T-cell (primary cell): Measurements from ENCODE around the gene PITPNC1. TPM values are rescaled to one million over a fixed set of nuclear protein-coding genes. Genes with fewer than 3 reads are reported as not detected.
A peak's percentile ranks its signal among the peaks of the same experiment; 100 is the strongest.

ENCODE experiments used
- ATAC-seq, 4 experiments: fragments of 200-7000 bp in 3 of 4; fragments of 150-1000 bp in 1 of 4; cut with Tn5 transposase; replicated peaks in 1 of 4; 1 replicate in 3 of 4; 2 replicates in 1 of 4; pipeline ENCODE4 v1.10.0; 2021; ENCODE audit warnings: moderate library complexity in 3 of 4, mild to moderate bottlenecking in 2 of 4, moderate number of reproducible peaks in 1 of 4
- CTCF ChIA-PET, 2 donors: fragments of 300-600 bp; sonication (Branson Sonifier 250); formaldehyde crosslinking; loops; one replicate each; lab custom pipeline; 2022; ENCODE audit warnings: antibody characterized with exemption in 2 of 2; lab: Charles Lee
- POLR2A ChIA-PET, 2 donors: fragments of 300-600 bp; sonication (Branson Sonifier 250); formaldehyde crosslinking; loops; one replicate each; lab custom pipeline; 2022; ENCODE audit warnings: antibody characterized with exemption in 2 of 2; lab: Charles Lee
- DNase-seq, 35 experiments: peaks; one replicate each; pipeline versions ENCODE4 v3.0.0 to v3.0.0-alpha.2; 2013 to 2023
- H3K27ac ChIP-seq: one replicate; pipeline ENCODE4 v1.5.1; 2013; ENCODE audit warnings: low read length
- H3K27me3 ChIP-seq, 2 experiments: replicated peaks in 1 of 2; 1 replicate in 1 of 2; 2 replicates in 1 of 2; pipeline versions ENCODE4 v1.6.1 to v1.7.0; 2013; ENCODE audit warnings: low read length in 1 of 2, mixed read lengths in 1 of 2; ENCODE audit not compliant: control insufficient read depth in 2 of 2, insufficient read depth in 2 of 2; ENCODE audit errors: extremely low read depth in 1 of 2
- H3K36me3 ChIP-seq, 2 donors: 1 replicate in 1 of 2; 2 replicates in 1 of 2; pipeline versions ENCODE4 v1.6.1 to v1.7.0; 2013; ENCODE audit warnings: low read length in 1 of 2; ENCODE audit not compliant: control insufficient read depth in 2 of 2, insufficient read depth in 1 of 2; ENCODE audit errors: extremely low read depth in 1 of 2
- H3K4me1 ChIP-seq, 2 experiments: 1 replicate in 1 of 2; 2 replicates in 1 of 2; pipeline versions ENCODE4 v1.6.1 to v1.7.0; 2013; ENCODE audit warnings: low read length in 2 of 2, mixed read lengths in 1 of 2; ENCODE audit not compliant: insufficient read depth in 2 of 2, control insufficient read depth in 1 of 2; ENCODE audit errors: extremely low read depth in 1 of 2
- H3K4me3 ChIP-seq, 2 donors: 1 replicate in 1 of 2; 2 replicates in 1 of 2; pipeline versions ENCODE4 v1.5.1 to v1.7.0; 2013; ENCODE audit warnings: mild to moderate bottlenecking in 2 of 2, low read length in 1 of 2, moderate library complexity in 1 of 2; ENCODE audit not compliant: control insufficient read depth in 1 of 2; ENCODE audit errors: extremely low read depth in 1 of 2
- H3K9me3 ChIP-seq: 2 replicates; pipeline ENCODE4 v1.7.0; 2013
- H3K27ac Mint-ChIP-seq, 2 donors: one replicate each; pipeline ENCODE4 v1.8.0; 2020 to 2021; ENCODE audit warnings: mild to moderate bottlenecking in 2 of 2, mixed read lengths in 2 of 2
- H3K27me3 Mint-ChIP-seq, 2 donors: one replicate each; pipeline ENCODE4 v1.8.0; 2021 to 2022; ENCODE audit warnings: mixed read lengths in 2 of 2
- H3K36me3 Mint-ChIP-seq: one replicate; pipeline ENCODE4 v1.8.0; 2021; ENCODE audit warnings: mixed read lengths
- H3K4me1 Mint-ChIP-seq, 3 donors: one replicate each; pipeline ENCODE4 v1.8.0; 2020 to 2022; ENCODE audit warnings: mixed read lengths in 3 of 3, mild to moderate bottlenecking in 1 of 3
- H3K4me3 Mint-ChIP-seq, 3 donors: one replicate each; pipeline ENCODE4 v1.8.0; 2020 to 2022; ENCODE audit warnings: mild to moderate bottlenecking in 3 of 3, mixed read lengths in 3 of 3, moderate library complexity in 3 of 3
- H3K9me3 Mint-ChIP-seq, 3 donors: one replicate each; pipeline ENCODE4 v1.8.0; 2020 to 2022; ENCODE audit warnings: mixed read lengths in 3 of 3
- WGBS: methylation state at CpG from one replicate; pipeline ENCODE4 v1.1.5; 2013; ENCODE audit warnings: missing lambda C conversion rate; ENCODE audit not compliant: insufficient coverage; 5-methylcytosine and 5-hydroxymethylcytosine counted together
- total RNA-seq, 35 experiments: library from RNA in 6 of 35; stranded (reverse) in 6 of 35; fragments of 120-200 nt in 1 of 35; gene quantifications; one replicate each; pipeline versions ENCODE4 v1.2.1 to v1.2.4 and lab custom pipeline; 2013 to 2026

Gene PITPNC1
- total RNA-seq, 5 donors from 2014 or later (not counting 1 experiment from before 2014, with no cell fraction given), result 82.6 to 132 (median 111) TPM

DNA sequence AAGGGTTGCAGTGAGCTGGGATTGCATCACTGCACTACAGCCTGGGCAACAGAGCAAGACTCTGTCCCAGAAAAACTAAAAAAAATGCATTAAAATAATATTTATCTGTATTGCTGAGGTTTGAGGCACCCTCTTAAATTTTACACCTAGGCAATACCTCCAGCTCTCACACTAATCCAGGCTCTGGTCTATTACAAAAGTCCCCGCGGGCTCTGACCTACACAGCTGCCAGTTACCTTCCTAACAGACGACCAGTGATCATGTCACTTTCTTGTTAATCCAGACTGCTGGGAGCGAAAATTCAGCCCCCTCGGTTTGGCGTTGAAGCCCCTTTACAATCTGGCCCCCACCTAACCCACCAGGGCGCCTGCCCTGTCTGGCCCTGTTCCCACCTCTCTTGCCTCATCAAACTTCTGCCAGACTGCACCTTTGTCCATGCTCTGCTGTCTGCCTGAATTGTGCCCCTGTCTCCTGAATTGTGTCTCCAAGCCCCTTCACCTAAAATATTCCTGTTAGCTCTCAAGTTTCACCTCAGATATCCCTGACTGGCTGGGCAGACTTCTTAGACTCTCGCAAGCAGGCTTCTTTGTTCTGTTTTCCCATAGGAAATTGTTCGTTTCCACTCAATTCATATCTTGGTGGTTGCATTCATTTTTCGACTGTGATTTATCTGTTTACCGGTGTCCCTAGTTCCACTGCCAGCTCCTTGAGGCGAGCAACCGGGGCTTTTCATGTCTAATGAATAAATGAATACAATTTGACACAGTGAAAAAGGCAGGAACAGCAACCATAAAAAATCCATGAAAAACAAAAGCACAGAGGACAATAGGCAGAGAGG, 65.9 kb downstream of the PITPNC1 start:
- Mint-ChIP-seq H3K27me3 (no peaks in the 10 kb centered on the region), H3K4me3 (peak overlapping the region; percentile 11 to 52 (median 44)), H3K9me3 (no peaks in the 10 kb centered on the region), H3K27ac (peak overlapping the region; percentile 97 to 100), H3K36me3 (peaks cover 20% of the 10 kb centered on the region), H3K4me1 (peaks cover 90 to 92% (median 91%) of the 10 kb centered on the region in 3 donors)
- 96% methylated on average over 8 of the region's 13 CpGs for WGBS
- Histone ChIP-seq H3K36me3 (peaks cover 0 to 3% of the 10 kb centered on the region in 2 donors), H3K27ac (peak overlapping the region; percentile 98), H3K27me3 (no peaks in the 10 kb centered on the region), H3K9me3 (no peaks in the 10 kb centered on the region), H3K4me1 (peaks cover 60 to 88% of the 10 kb centered on the region in 2 experiments), H3K4me3 (no peak overlapping the region)
- ChIA-PET CTCF (interaction anchor here in 1 of 2 donors (0.7 to 3.6 kb wide), 5 partner anchors 21 to 94 kb away, joined by 3 to 43 read pairs (median 3); no protein-coding TSS in a partner anchor), POLR2A (interaction anchor here (0.6 to 1.4 kb wide), 4 partner anchors 8 to 841 kb away, joined by 3 to 8 read pairs (median 4); no protein-coding TSS in a partner anchor)
- ATAC-seq (no peak), DNase-seq (no peak)

- 97% methylated on average over 5 of the region's 6 CpGs for WGBS
- ChIA-PET POLR2A (no interaction called here), CTCF (interaction anchor here in 1 of 2 donors (0.7 to 3.6 kb wide), 2 partner anchors 24 to 31 kb away, joined by 3 to 43 read pairs; no protein-coding TSS in a partner anchor)
- Mint-ChIP-seq H3K4me3 (peak overlapping the region in 1 of 3 donors; percentile 44), H3K27me3 (no peaks in the 10 kb centered on the region), H3K27ac (peak overlapping the region; percentile 97 to 100), H3K36me3 (peaks cover 19% of the 10 kb centered on the region), H3K9me3 (no peaks in the 10 kb centered on the region), H3K4me1 (peaks cover 90 to 92% (median 91%) of the 10 kb centered on the region in 3 donors)
- Histone ChIP-seq H3K27ac (peak overlapping the region; percentile 98), H3K27me3 (no peaks in the 10 kb centered on the region), H3K36me3 (peaks cover 0 to 3% of the 10 kb centered on the region in 2 donors), H3K4me1 (peaks cover 56 to 88% of the 10 kb centered on the region in 2 experiments), H3K4me3 (no peak overlapping the region), H3K9me3 (no peaks in the 10 kb centered on the region)
- DNase-seq (no peak), ATAC-seq (no peak)
Observed at GRCh38 chr17:67443931-67444595, 67.0 kb downstream of the PITPNC1 start.

GRCh38 chr17:67448449-67448848, 71.4 kb downstream of the PITPNC1 start:
- H3K4me1 Mint-ChIP-seq, result peaks cover 95 to 97% (median 97%) of the 10 kb centered on the region in 3 donors
- WGBS, result 95% methylated on average over 7 of the region's 7 CpGs
- H3K4me1 ChIP-seq, result peaks cover 54 to 87% of the 10 kb centered on the region in 2 experiments
- no peak overlapping the region for H3K4me3 ChIP-seq
- no peaks in the 10 kb centered on the region for H3K27me3 ChIP-seq
- no peaks in the 10 kb centered on the region for H3K9me3 Mint-ChIP-seq
- peaks cover 0 to 3% of the 10 kb centered on the region in 2 donors for H3K36me3 ChIP-seq
- H3K27ac ChIP-seq, result peak overlapping the region; percentile 19
- peak in 1 of 35 experiments; percentile 11 for DNase-seq
- H3K9me3 ChIP-seq, result no peaks in the 10 kb centered on the region
- ChIA-PET POLR2A (no interaction called here), CTCF (interaction anchor here in 1 of 2 donors (1.2 kb wide), 1 partner anchor 69 kb away, joined by 4 read pairs; no protein-coding TSS in a partner anchor)
- peak overlapping the region; percentile 97 to 98 for H3K27ac Mint-ChIP-seq
- no peaks in the 10 kb centered on the region for H3K27me3 Mint-ChIP-seq
- peaks cover 15% of the 10 kb centered on the region for H3K36me3 Mint-ChIP-seq
- no peak for ATAC-seq
- H3K4me3 Mint-ChIP-seq, result peak overlapping the region in 1 of 3 donors; percentile 54

DNA sequence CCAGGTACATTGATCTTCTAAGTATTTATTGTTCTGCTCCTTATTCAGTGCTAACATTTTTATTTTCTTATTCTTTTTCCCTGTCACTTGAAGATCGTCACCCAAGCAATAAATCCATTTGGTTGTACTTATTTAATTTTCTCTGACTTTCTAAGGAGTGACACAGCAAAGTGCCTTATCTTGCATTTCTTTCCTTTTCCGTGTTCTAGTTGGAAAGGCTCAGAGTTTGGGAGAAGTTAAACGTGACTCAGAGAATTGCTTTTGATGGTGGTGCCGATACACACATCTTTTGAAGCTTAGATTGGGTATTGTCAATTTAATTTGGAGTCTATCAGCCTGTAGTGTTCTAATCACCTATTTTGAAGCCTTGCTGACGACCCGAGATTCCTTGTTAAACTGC, 72.0 kb downstream of the PITPNC1 start:
- peak overlapping the region; percentile 77 for H3K27ac ChIP-seq
- H3K36me3 Mint-ChIP-seq, result peaks cover 13% of the 10 kb centered on the region
- ATAC-seq (no peak), DNase-seq (no peak)
- H3K4me1 Mint-ChIP-seq, result peaks cover 95 to 98% (median 97%) of the 10 kb centered on the region in 3 donors
- no peaks in the 10 kb centered on the region for H3K27me3 ChIP-seq
- H3K27ac Mint-ChIP-seq, result peak overlapping the region; percentile 97 to 98
- H3K36me3 ChIP-seq, result peaks cover 0 to 3% of the 10 kb centered on the region in 2 donors
- no peaks in the 10 kb centered on the region for H3K27me3 Mint-ChIP-seq
- ChIA-PET CTCF (interaction anchor here in 1 of 2 donors (1.2 to 3.0 kb wide), 2 partner anchors 8 to 70 kb away, joined by 4 to 16 read pairs; no protein-coding TSS in a partner anchor), POLR2A (interaction anchor here in 1 of 2 donors (0.6 to 2.2 kb wide), 3 partner anchors 8 to 14 kb away, joined by 3 to 14 read pairs (median 9); no protein-coding TSS in a partner anchor)
- no peak overlapping the region for H3K4me3 ChIP-seq
- H3K4me1 ChIP-seq, result peaks cover 57 to 88% of the 10 kb centered on the region in 2 experiments
- H3K4me3 Mint-ChIP-seq, result peak overlapping the region; percentile 54 to 65 (median 63)
- no peaks in the 10 kb centered on the region for H3K9me3 Mint-ChIP-seq
- no peaks in the 10 kb centered on the region for H3K9me3 ChIP-seq
- WGBS, result 73% methylated on average over 2 of the region's 6 CpGs

DNA sequence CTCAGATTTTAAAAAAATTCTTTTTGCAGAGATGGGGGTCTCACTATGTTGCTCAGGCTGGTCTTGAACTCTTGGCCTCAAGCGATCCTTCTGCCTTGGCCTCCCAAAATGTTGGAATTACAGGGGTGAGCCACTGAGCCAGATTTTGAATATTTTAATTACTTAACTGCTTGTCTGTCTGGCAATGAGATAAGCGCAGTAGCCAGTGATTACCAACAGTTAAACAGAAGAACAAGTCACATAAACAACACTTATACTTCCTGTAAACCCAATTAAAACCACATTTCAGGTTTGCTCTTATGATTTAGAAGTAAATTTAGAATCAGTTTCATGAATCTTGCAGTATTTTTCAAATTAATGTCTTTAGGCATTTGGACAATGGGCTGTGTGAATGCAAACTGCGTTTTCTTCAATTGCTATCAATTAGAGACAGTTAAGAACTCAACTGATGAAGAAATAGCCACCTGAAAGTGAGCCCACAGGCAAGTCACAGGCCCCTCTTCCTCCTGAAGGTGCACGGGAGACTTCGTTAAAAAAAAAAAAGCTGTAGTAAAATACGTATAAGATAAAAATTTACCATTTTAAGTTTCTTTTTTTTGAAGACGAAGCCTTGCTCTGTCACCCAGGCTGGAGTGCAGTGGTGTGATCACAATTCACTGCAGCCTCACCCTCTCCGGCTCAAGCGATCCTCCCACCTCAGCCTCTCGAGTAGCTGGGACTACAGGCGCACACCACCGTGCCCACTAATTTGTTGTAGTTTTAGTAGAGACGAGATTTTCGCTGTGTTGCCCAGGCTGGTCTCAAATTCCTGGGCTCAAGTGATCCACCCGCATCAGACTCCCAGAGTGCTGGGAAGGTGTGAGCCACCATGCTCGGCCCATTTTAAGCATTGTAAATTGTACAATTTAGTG, 73.0 kb downstream of the PITPNC1 start:
- H3K27me3 ChIP-seq, result no peaks in the 10 kb centered on the region
- peaks cover 62 to 89% of the 10 kb centered on the region in 2 experiments for H3K4me1 ChIP-seq
- H3K4me3 ChIP-seq, result peak overlapping the region in 1 of 2 donors; percentile 4
- peak overlapping the region; percentile 77 for H3K27ac ChIP-seq
- Mint-ChIP-seq H3K4me3 (peak overlapping the region; percentile 54 to 65 (median 63)), H3K27me3 (no peaks in the 10 kb centered on the region), H3K4me1 (peaks cover 95 to 98% (median 97%) of the 10 kb centered on the region in 3 donors), H3K36me3 (peaks cover 5% of the 10 kb centered on the region), H3K27ac (peak overlapping the region; percentile 97 to 98), H3K9me3 (no peaks in the 10 kb centered on the region)
- ATAC-seq (no peak), DNase-seq (peak in 3 of 35 experiments; percentile 12 to 52 (median 18))
- ChIA-PET CTCF (interaction anchor here in 1 of 2 donors (1.2 to 3.0 kb wide), 3 partner anchors 9 to 71 kb away, joined by 3 to 16 read pairs (median 4); no protein-coding TSS in a partner anchor), POLR2A (interaction anchor here (0.5 to 2.2 kb wide), 6 partner anchors 9 to 51 kb away, joined by 3 to 14 read pairs (median 8); no protein-coding TSS in a partner anchor)
- WGBS, result 80% methylated on average over 1 of the region's 16 CpGs
- H3K9me3 ChIP-seq, result no peaks in the 10 kb centered on the region
- H3K36me3 ChIP-seq, result peaks cover 0 to 3% of the 10 kb centered on the region in 2 donors
